Activated effector memory CD4-positive, alpha-beta T cell treated with Interleukin-2 at 50 U/mL for 16 hours (primary cell): ENCODE data around the gene PDZD2.
"Not testable (repeated sequence)": the region's sequence is repeated elsewhere in the genome, so short reads cannot be mapped to it uniquely, and the experiment has no call there.

Experiments
- DNase-seq: peaks from one replicate; pipeline ENCODE4 v3.0.0-alpha.2; 2020

Gene PDZD2

GRCh38 chr5:32055891-32056866, 417.2 kb downstream of the PDZD2 start:
- DNase-seq, result no peak

DNA sequence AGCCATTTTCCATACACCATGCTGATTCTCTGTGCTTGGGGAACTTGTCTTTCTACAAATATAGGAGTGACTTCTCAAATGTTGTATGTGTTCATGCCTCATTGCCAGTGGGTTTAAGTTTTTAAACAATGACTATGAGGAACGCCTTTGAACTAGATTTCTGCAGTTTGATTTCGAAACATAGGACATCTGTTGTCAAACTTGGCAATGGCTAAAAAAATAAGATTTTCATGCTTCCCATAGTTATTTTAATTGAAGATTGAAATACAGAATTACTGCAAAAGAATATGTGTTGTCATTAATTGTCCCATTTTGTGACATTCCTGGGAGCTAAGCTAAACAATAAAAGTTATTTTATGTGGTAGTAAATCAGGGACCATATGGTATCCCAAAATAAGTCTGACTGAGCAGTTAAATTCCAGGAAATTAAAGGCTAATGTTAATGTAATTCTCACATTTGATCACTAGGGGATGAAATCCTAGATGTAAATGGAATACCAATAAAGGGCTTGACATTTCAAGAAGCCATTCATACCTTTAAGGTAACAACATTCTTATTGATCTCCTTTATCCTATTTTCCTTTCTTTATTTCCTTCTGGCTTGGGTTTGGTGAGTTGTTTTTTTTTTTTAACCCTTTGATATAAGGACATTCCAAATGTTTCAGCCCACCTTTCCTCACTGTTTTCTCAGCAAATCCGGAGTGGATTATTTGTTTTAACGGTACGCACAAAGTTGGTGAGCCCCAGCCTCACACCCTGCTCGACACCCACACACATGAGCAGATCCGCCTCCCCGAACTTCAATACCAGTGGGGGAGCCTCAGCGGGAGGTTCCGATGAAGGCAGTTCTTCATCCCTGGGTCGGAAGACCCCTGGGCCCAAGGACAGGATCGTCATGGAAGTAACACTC, 418.5 kb downstream of the PDZD2 start:
- DNase-seq, result no peak

DNA sequence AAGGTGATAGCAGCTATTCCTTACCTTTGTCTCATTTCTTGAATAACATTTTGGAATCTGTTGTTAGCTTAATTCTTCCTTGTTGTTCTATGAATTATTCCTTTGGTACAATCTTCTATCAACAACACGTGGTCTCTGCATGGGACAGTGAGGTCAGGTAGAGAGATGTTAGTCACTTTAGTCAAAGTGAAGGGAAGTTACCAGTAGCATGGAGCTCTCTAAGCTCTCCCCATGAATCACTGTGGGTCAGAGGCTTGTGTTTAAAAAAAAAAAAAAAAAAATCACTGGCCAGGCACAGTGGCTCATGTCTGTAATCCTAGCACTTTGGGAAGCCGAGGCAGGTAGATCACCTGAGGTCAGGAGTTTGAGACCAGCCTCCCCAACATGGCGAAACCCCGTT, 419.2 kb downstream of the PDZD2 start:
- DNase-seq, result no peak

GRCh38 chr5:32058997-32059396, 420.1 kb downstream of the PDZD2 start:
- DNase-seq, result no peak

GRCh38 chr5:32059761-32060530, 421.0 kb downstream of the PDZD2 start:
- DNase-seq, result no peak

DNA sequence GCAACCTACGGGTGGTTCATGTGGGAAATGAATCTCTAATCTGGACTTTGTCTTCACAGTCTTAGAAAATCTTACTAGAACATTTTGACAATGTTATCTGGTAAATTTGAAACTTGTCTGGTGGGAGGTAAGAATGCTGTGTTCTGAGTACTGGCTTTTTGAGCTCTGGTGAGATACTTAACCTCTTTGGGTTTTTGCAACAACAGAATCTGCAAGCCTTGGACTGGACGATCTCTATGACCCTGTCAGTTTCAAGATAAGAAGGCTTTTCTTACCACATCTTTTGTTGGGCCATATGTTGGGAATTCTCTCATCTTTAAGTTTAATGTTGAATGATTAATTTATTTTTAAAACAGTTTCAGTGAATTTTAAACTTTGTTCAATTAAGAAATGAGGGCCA, 422.3 kb downstream of the PDZD2 start:
- no peak for DNase-seq

DNA sequence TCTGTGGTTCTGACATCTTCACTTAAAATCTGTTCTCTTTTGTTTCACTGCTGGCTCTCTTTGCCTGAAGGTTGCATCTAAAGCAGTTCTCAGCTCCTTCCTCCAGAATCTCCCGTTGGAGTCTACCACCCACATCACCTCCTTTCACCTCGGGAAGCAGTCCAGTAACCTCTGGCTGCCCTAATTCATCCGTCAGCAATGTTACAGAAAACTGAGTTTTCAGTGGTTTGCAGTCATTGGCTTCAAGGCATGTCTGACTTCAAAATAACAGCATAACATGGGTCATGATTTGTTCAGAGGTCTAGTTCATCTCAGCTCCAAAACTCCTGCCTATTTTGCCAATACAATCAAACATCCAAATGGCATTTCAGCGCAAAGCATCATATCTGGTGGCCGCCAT, 427.5 kb downstream of the PDZD2 start:
- DNase-seq, result no peak

DNA sequence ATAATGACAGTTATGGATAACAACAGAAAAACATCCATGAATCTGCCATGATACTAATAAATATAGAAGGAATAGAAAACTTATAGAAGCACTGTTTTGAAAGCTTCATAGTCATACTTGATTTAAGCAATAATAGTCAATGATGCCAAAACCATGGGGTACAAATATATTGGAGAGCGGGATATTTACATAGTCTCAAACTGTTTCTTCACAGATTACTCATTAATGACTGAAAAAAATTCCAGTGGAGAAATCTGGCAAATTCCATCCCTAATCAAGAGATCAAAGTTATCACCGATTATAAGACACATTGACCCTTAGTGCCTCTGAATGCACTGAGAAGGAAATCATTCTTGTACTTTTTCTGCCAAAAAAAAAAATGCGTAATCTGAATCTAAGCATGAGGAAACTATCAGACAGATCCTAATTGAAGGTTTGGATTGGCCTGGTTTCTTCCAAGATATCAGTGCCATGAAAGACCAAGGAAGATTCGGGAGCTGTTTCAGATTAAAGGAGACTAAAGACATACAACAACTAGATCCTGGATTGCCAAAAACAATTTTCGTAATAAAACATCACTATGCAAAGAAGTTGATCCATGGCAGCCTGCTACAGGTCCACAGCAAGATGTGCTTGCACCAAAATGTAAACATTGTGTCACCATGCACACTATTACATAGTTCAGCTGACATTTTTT, 429.0 kb downstream of the PDZD2 start:
- no peak for DNase-seq

DNA sequence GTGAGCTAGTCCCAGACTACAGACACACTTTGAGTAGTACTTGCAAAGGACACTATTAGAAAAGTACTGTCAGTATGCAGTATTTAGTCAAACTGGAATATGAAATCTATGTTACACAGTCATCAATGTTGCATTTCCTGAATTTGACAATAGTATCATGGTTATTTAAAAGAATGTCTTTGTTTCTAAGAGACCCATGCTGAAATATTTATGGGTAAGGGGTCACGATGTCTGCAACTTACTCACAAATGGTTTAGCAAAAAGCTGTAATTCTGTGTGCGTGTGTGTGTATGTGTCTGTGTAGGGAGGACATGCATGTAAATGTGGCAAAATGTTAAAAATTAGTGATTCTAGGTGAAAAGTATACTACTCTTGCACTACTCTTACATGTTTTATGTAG, 429.6 kb downstream of the PDZD2 start:
- no peak for DNase-seq

GRCh38 chr5:32069396-32069795, 430.5 kb downstream of the PDZD2 start:
- DNase-seq, result no peak

DNA sequence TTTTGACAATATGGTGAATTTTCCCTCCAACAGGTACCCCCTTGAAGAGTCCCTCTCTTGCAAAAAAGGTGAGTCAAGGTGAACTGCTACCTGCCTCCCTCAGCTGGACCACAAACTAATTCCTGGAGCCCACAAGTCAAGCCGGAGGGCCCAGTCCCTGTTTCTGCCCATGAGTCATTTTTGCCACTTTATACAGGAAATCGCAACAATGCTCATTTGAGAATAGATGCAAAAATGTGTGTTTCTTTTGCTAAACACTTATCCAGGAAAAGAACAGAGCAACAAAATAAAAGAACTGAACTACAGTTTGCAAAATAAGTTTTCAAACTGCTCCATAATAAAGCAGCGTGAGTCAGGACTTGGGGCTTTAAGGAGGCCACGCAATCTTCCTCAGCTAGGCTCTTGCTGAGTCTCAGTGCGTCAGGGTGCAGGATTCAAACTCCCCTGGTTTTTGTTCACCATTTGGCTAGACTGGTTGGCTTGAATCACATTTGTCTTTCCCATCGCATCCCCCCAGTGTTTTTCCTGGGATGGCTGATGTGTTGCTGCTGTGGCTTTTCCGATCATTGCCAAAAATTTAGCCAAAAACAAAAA, 432.5 kb downstream of the PDZD2 start:
- no peak for DNase-seq

DNA sequence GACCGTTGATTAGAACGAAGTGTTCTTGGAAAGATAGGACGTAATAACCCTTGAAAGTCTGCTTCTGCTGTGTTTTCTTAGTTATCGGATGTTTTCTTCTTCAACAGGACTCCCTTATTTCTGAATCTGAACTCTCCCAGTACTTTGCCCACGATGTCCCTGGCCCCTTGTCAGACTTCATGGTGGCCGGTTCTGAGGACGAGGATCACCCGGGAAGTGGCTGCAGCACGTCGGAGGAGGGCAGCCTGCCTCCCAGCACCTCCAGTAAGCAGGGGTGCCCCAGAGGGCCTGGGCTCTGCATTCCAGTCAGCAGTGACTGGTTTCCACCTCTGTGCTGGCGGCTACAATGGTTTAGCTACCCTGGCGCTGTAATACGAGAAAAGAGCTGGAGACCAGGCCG, 433.1 kb downstream of the PDZD2 start:
- no peak for DNase-seq

- no peak for DNase-seq
Measured at GRCh38 chr5:32074401-32074800, 435.5 kb downstream of the PDZD2 start.

- no peak for DNase-seq
Measured at GRCh38 chr5:32076699-32077695, 438.1 kb downstream of the PDZD2 start.

DNA sequence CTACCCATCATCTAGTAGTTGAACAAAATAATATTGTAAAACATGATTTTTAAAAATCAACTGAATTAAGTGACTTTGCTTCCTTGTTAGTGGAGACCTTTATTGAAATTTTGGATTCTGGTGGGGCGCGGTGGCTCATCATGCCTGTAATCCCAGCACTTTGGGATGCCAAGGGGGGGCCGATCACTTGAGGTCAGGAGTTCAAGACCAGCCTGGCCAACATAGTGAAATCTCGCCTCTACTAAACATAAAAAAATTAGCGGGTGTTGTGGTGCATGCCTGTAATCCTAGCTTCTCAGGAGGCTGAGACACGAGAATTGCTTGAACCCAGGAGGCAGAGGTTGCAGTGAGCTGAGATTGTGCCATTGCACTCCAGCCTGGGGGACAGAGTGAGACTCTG, 439.9 kb downstream of the PDZD2 start:
- DNase-seq, result not testable (repeated sequence)

- not testable (repeated sequence) for DNase-seq
Measured at GRCh38 chr5:32080565-32080964, 441.6 kb downstream of the PDZD2 start.

GRCh38 chr5:32082701-32083100, 443.8 kb downstream of the PDZD2 start:
- no peak for DNase-seq

- no peak for DNase-seq
Measured at GRCh38 chr5:32083981-32084430, 445.1 kb downstream of the PDZD2 start.

GRCh38 chr5:32087086-32088082, 448.5 kb downstream of the PDZD2 start:
- DNase-seq, result no peak
